ENCODE results near the gene TAF10. TPM values are rescaled to one million over a fixed set of nuclear protein-coding genes. Genes with fewer than 3 reads are reported as not detected.

The TAF10 gene
- total RNA-seq, 4 donors from 2014 or later = 38.2 to 55.6 (median 40.3) TPM

DNA sequence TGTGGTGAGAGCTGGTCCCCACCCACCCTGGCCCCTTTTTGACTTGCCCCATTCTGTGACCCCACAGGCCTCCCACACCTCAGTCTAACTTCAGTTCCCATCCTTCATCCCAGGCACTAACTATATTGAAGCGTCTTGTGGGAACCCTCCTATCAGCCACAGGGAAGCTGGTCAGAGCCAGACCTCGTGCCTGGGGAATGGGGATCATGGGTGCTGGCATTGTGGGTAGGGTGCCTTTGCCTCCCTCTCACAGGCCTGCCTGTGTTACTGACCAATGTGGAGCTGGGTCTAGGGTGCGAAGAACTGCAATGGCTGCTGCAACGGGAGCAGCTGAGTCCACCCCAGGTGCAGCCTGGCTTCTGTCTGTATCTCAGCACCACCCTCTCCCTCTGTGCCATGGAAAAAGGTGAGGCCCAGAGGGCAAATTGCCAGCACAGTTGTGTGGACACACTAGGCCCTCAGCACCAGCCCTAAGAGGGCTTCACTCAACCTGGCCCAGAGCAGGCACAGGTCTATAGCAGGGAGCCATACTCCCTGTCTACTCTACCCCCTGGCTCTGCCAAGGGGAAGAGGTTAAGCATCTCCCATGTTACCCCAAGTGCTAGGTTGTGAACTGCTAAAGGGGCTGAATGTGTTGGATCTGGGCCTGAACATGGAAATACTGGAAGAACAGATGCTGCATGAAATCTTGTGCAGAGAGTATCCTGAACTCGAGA lies 45.9 kb downstream of the TAF10 start:
- TF ChIP-seq, protein P1, sequence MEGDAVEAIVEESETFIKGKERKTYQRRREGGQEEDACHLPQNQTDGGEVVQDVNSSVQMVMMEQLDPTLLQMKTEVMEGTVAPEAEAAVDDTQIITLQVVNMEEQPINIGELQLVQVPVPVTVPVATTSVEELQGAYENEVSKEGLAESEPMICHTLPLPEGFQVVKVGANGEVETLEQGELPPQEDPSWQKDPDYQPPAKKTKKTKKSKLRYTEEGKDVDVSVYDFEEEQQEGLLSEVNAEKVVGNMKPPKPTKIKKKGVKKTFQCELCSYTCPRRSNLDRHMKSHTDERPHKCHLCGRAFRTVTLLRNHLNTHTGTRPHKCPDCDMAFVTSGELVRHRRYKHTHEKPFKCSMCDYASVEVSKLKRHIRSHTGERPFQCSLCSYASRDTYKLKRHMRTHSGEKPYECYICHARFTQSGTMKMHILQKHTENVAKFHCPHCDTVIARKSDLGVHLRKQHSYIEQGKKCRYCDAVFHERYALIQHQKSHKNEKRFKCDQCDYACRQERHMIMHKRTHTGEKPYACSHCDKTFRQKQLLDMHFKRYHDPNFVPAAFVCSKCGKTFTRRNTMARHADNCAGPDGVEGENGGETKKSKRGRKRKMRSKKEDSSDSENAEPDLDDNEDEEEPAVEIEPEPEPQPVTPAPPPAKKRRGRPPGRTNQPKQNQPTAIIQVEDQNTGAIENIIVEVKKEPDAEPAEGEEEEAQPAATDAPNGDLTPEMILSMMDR (IDR thresholded peaks at IDR 0.05; ENCODE audit: low read depth) = no peak

DNA sequence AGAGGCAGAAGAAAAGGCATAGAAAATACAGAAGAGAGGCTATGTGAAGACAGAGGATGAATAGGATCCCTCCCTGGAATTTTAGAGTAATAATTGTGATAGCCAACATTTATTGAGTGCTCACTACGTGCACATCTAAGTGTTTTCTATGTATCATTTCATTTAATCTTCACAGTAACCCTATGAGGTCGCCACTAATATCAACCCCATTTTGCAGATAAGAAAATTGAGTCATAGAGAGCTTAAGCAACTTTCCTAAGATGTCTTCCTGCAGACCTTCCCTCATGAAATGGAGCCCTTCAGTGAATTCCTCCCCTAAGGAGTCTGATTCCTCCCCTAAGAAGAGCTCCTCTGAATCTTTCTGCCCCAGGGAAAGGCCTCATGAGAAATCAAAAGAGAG lies 46.7 kb downstream of the TAF10 start:
- TF ChIP-seq, protein P1 (IDR thresholded peaks at IDR 0.05; ENCODE audit: low read depth) = no peak

DNA sequence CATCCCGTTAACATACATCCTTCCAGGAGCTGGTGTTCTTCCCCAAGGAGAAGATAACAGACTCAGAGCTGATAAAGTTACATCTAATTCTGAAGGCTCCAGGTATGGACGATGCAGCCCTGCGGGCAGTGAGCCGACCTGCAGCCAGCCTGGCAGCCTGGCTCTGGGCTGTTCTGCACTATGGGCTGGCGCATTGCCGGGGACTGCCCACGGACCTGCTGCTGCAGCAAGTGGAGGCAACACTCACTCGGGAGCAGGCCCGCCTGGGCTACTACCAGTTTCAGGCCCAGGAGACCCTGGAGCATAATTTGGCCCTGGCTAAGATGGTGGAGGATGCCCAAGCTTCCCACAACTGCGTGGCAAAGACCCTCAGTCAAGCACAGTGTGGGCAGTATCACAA lies 48.3 kb downstream of the TAF10 start:
- TF ChIP-seq, protein P1 (IDR thresholded peaks at IDR 0.05; ENCODE audit: low read depth) = no peak

DNA sequence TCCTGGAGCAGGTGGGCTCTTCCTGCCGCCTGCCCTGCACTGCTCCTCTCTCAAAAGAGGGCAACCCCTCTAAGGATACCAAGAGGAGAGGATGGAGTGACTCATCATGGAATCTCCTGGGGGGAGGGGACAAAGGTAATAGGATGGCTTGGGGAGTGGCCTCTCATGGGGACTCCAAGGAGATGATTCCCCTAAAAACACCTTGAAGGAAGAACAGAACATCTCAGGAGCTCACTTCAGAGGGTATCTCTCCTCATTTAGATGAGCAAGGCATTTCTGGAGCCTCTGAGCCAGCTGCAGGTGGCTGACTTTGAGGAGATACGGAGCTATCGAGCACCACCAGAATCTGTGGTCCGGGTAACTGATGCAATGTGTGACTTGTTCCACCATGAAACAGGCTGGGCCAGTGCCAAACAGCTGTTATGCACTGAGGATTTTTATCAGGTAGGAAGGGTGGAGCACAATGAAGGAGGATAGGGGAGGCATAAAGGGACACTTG lies 48.8 kb downstream of the TAF10 start:
- TF ChIP-seq, protein P1 (IDR thresholded peaks at IDR 0.05; ENCODE audit: low read depth) = no peak

DNA sequence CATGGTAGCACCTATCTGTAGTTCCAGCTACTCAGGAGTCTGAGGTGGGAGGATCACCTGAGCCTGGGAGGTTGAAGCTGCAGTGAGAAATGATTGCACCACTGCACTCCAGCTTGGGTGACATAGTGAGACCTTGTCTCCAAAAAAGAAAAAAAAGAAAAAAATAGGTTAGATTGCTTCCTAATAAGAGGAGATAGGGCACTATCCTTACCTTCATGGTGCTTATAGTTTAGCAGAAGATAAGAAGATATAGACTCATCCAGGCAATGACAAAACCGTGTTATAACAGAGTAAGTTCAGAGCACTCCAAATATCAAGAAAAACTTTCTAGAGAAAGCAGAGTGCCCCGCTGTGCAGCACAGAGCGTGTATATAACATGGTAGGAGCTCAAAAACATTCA lies 50.7 kb downstream of the TAF10 start:
- TF ChIP-seq, protein P1 (IDR thresholded peaks at IDR 0.05; ENCODE audit: low read depth) = no peak

Other genes with a start within 250 kb of the TAF10 start
- 10 to 100 TPM; 21.2 to 47.1 (median 25.8) TPM for gene SMPD1, start 221.7 kb downstream of the TAF10 start, total RNA-seq
- gene APBB1, start 193.1 kb downstream of the TAF10 start, total RNA-seq = 10 to 100 TPM; 17.0 to 24.1 (median 21.4) TPM
- gene HPX, start 171.2 kb downstream of the TAF10 start, total RNA-seq = 1 to 10 TPM in 1 of 4 donors, under 1 TPM in 1, not detected in 2; 0.57 to 2.4 TPM
- gene TRIM3, start 138.3 kb downstream of the TAF10 start, total RNA-seq = 10 to 100 TPM; 11.9 to 22.0 (median 19.2) TPM
- gene ARFIP2, start 130.9 kb downstream of the TAF10 start, total RNA-seq = 10 to 100 TPM; 34.2 to 50.7 (median 38.4) TPM
- 10 to 100 TPM; 28.2 to 37.4 (median 32.8) TPM for gene TIMM10B, start 130.7 kb downstream of the TAF10 start, total RNA-seq
- gene DNHD1, start 114.9 kb downstream of the TAF10 start, total RNA-seq = 10 to 100 TPM in 3 of 4 donors, 1 to 10 TPM in 1; 9.9 to 30.3 (median 14.3) TPM
- 10 to 100 TPM in 2 of 4 donors, 1 to 10 TPM in 2; 8.8 to 15.4 (median 9.8) TPM for gene RRP8, start 8.6 kb downstream of the TAF10 start, total RNA-seq
- 100 to 1,000 TPM; 105 to 157 (median 119) TPM for gene ILK, start 8.4 kb downstream of the TAF10 start, total RNA-seq
- 100 to 1,000 TPM in 1 of 4 donors, 10 to 100 TPM in 3; 44.8 to 178 (median 93.7) TPM for gene TPP1, start 7.2 kb upstream of the TAF10 start, total RNA-seq
- 10 to 100 TPM in 3 of 4 donors, 1 to 10 TPM in 1; 7.0 to 23.7 (median 10.7) TPM for gene DCHS1, start 43.6 kb upstream of the TAF10 start, total RNA-seq
- 10 to 100 TPM; 12.8 to 22.0 (median 15.0) TPM for gene MRPL17, start 71.1 kb upstream of the TAF10 start, total RNA-seq
- under 1 TPM in 2 of 4 donors, not detected in 2; 0.17 to 0.33 TPM for gene OR2AG2, start 159.8 kb upstream of the TAF10 start, total RNA-seq
- gene OR2AG1, start 170.8 kb upstream of the TAF10 start, total RNA-seq = not detected
- under 1 TPM in 3 of 4 donors, not detected in 1; 0.22 to 0.34 (median 0.33) TPM for gene OR6A2, start 187.5 kb upstream of the TAF10 start, total RNA-seq
- gene OR10A5, start 233.5 kb upstream of the TAF10 start, total RNA-seq = not detected

Measured in subcutaneous adipose tissue (tissue), 4 donors.